ENCODE measurements around the gene RIMS3. TPM values are rescaled to one million over a fixed set of nuclear protein-coding genes. Genes with fewer than 3 reads are reported as not detected.

Gene RIMS3
- total RNA-seq, 1 experiment from 2014 or later = 9.0 TPM

DNA sequence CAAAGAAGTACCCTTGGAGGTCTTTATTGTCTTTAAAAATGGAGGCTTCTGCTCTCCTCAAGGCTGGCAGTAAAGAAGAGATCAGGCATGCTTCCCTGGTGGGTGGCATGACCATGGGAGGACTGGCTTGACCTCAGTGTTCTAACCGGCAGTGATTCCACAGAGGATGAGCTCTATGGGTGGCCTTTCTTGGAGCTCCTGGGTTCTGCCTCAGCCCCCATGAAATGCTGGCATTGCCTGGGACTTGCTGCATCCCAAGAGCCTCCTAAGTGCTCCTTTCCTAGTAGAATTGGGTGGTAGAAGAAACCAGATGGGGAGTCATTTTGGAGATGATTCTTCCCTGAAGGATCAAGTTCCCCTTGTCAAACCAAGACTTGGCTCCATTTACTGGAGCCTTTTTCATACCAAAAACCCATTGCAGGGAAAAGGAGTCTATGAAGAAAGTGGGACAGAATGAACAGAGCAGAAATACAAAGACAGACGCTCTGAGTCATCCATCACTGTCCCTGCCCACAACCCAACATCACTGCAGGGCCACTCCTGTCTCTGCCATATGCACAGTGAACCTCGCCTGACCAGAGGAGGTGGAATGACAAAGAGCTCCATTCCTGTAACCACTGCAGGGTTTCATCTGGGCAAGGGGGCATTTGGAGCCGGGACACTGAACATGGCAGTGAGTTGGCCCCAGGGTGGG, 42.4 kb downstream of the RIMS3 start:
- no peaks in the 10 kb centered on the region for H3K36me3 ChIP-seq (ENCODE audit: control insufficient read depth in 1 of 2, insufficient read depth in 2 of 2, low read length in 2 of 2)
- no peak overlapping the region for H3K4me2 ChIP-seq (ENCODE audit: low read length)
- H3K9me3 ChIP-seq (ENCODE audit: control insufficient read depth in 1 of 2, insufficient read depth in 1 of 2, low read depth in 1 of 2, low read length in 2 of 2) = no peaks in the 10 kb centered on the region; a peak in 1 of 4 replicates
- no peak overlapping the region for H2AFZ ChIP-seq (ENCODE audit: low read depth, low read length, poor library complexity, severe bottlenecking)
- H3K27ac ChIP-seq (ENCODE audit: low read depth, low read length) = no peak overlapping the region
- no peaks in the 10 kb centered on the region for H3K9me2 ChIP-seq (ENCODE audit: insufficient read depth)
- no peaks in the 10 kb centered on the region for H3K27me3 ChIP-seq (ENCODE audit: insufficient read depth, low read length)
- intact Hi-C loops (cut with micrococcal nuclease) = no loop called here
- no peak overlapping the region for H3K9ac ChIP-seq (ENCODE audit: low read length)
- ATAC-seq (no peak), DNase-seq (ENCODE audit: low read depth, low spot score) (no peak)
- no peaks in the 10 kb centered on the region for H3K79me2 ChIP-seq (ENCODE audit: insufficient read depth, low read length)
- RAD21 ChIA-PET (ENCODE audit: low non-redundant PET in 1 of 2, low total read pairs in 2 of 2, uncharacterized antibody in 2 of 2, unreplicated experiment in 2 of 2) = no interaction called here
- CTCF ChIA-PET = no interaction called here
- H4K20me1 ChIP-seq (ENCODE audit: insufficient read depth) = no peaks in the 10 kb centered on the region
- BruUV-seq (replicated peaks) = no TSS peak
- no peak overlapping the region for H3K4me3 ChIP-seq (replicated peaks in 1 of 2; ENCODE audit: low read depth in 1 of 2, low read length in 2 of 2)
- no peaks in the 10 kb centered on the region; a peak in 1 of 4 replicates for H3K4me1 ChIP-seq (ENCODE audit: control insufficient read depth in 1 of 2, insufficient read depth in 2 of 2, low read length in 2 of 2)
- TF ChIP-seq, protein P1, sequence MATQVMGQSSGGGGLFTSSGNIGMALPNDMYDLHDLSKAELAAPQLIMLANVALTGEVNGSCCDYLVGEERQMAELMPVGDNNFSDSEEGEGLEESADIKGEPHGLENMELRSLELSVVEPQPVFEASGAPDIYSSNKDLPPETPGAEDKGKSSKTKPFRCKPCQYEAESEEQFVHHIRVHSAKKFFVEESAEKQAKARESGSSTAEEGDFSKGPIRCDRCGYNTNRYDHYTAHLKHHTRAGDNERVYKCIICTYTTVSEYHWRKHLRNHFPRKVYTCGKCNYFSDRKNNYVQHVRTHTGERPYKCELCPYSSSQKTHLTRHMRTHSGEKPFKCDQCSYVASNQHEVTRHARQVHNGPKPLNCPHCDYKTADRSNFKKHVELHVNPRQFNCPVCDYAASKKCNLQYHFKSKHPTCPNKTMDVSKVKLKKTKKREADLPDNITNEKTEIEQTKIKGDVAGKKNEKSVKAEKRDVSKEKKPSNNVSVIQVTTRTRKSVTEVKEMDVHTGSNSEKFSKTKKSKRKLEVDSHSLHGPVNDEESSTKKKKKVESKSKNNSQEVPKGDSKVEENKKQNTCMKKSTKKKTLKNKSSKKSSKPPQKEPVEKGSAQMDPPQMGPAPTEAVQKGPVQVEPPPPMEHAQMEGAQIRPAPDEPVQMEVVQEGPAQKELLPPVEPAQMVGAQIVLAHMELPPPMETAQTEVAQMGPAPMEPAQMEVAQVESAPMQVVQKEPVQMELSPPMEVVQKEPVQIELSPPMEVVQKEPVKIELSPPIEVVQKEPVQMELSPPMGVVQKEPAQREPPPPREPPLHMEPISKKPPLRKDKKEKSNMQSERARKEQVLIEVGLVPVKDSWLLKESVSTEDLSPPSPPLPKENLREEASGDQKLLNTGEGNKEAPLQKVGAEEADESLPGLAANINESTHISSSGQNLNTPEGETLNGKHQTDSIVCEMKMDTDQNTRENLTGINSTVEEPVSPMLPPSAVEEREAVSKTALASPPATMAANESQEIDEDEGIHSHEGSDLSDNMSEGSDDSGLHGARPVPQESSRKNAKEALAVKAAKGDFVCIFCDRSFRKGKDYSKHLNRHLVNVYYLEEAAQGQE (IDR thresholded peaks at IDR 0.05; ENCODE audit: low read depth) = no peak
- TF ChIP-seq, protein P2, sequence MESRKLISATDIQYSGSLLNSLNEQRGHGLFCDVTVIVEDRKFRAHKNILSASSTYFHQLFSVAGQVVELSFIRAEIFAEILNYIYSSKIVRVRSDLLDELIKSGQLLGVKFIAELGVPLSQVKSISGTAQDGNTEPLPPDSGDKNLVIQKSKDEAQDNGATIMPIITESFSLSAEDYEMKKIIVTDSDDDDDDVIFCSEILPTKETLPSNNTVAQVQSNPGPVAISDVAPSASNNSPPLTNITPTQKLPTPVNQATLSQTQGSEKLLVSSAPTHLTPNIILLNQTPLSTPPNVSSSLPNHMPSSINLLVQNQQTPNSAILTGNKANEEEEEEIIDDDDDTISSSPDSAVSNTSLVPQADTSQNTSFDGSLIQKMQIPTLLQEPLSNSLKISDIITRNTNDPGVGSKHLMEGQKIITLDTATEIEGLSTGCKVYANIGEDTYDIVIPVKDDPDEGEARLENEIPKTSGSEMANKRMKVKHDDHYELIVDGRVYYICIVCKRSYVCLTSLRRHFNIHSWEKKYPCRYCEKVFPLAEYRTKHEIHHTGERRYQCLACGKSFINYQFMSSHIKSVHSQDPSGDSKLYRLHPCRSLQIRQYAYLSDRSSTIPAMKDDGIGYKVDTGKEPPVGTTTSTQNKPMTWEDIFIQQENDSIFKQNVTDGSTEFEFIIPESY (IDR thresholded peaks at IDR 0.05; ENCODE audit: extremely low read depth, insufficient replicate concordance, low read length) = no peak
- TF ChIP-seq CBX3 (IDR thresholded peaks at IDR 0.05; ENCODE audit: low read depth) (no peak), SIN3A (IDR thresholded peaks at IDR 0.05; ENCODE audit: low read depth) (no peak), TCF7L2 (IDR thresholded peaks at IDR 0.05; ENCODE audit: borderline replicate concordance, extremely low read depth, insufficient read depth, insufficient read length) (no peak), JUND (IDR thresholded peaks at IDR 0.05) (no peak), FOSL1 (IDR thresholded peaks at IDR 0.05; ENCODE audit: low read depth) (no peak), EGR1 (IDR thresholded peaks at IDR 0.05; ENCODE audit: low read depth) (no peak), RAD21 (IDR thresholded peaks at IDR 0.05; ENCODE audit: low read depth) (no peak), ZFX (IDR thresholded peaks at IDR 0.05) (no peak), CEBPB (IDR thresholded peaks at IDR 0.05; ENCODE audit: low read depth) (no peak), SP1 (IDR thresholded peaks at IDR 0.05; ENCODE audit: low read depth) (no peak), POLR2A (IDR thresholded peaks at IDR 0.05; ENCODE audit: borderline replicate concordance, extremely low read depth, insufficient read depth, insufficient read length) (no peak), ELF1 (IDR thresholded peaks at IDR 0.05; ENCODE audit: borderline replicate concordance, low read depth) (no peak), YY1 (IDR thresholded peaks at IDR 0.05; ENCODE audit: extremely low read depth, insufficient replicate concordance, low read depth, low read length) (no peak), SRF (IDR thresholded peaks at IDR 0.05; ENCODE audit: low read depth) (no peak)
- TF ChIP-seq, protein P3, sequence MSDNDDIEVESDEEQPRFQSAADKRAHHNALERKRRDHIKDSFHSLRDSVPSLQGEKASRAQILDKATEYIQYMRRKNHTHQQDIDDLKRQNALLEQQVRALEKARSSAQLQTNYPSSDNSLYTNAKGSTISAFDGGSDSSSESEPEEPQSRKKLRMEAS (IDR thresholded peaks at IDR 0.05) = no peak
- TF ChIP-seq, protein P4, sequence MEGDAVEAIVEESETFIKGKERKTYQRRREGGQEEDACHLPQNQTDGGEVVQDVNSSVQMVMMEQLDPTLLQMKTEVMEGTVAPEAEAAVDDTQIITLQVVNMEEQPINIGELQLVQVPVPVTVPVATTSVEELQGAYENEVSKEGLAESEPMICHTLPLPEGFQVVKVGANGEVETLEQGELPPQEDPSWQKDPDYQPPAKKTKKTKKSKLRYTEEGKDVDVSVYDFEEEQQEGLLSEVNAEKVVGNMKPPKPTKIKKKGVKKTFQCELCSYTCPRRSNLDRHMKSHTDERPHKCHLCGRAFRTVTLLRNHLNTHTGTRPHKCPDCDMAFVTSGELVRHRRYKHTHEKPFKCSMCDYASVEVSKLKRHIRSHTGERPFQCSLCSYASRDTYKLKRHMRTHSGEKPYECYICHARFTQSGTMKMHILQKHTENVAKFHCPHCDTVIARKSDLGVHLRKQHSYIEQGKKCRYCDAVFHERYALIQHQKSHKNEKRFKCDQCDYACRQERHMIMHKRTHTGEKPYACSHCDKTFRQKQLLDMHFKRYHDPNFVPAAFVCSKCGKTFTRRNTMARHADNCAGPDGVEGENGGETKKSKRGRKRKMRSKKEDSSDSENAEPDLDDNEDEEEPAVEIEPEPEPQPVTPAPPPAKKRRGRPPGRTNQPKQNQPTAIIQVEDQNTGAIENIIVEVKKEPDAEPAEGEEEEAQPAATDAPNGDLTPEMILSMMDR (IDR thresholded peaks at IDR 0.05 in 2 of 3, conservative IDR thresholded peaks at IDR 0.05 in 1 of 3; ENCODE audit: borderline replicate concordance in 1 of 3, insufficient read depth in 1 of 3, low read depth in 2 of 3, low read length in 2 of 3) = no peak
- TF ChIP-seq, protein P5, sequence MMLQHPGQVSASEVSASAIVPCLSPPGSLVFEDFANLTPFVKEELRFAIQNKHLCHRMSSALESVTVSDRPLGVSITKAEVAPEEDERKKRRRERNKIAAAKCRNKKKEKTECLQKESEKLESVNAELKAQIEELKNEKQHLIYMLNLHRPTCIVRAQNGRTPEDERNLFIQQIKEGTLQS (IDR thresholded peaks at IDR 0.05) = no peak
- POLR2A ChIA-PET = no interaction called here

All from HCT116 (cell line).